ENCODE results near the gene ALK.

DNA sequence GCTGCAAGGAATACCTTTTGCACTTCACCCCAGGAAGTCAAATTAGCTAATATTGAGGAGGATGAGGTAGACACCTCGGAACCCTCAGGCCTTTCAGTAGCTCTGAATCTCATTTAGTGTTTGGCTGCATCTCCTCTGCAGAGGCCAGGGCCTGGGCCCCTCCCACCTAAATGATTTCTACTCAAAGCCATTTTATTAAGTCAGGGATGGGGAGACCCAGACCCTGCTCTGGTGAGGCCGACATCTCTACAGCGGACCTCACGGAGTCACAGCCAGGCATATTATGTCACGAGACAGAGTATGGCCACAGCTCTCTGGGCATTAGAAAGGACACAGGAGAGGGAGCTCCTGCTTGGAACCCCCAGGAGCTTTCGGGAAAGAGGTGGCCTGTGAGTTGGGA is 305.5 kb downstream of the ALK start:
- no peak for TF ChIP-seq GATA2 (IDR thresholded peaks at IDR 0.05; ENCODE audit: low read depth, low read length)
- TF ChIP-seq GATA3 (IDR thresholded peaks at IDR 0.05; ENCODE audit: low read depth, low read length): no peak
